ENCODE measurements around the gene NPFFR1.

GRCh38 chr10:70323138-70323696 lies 39.4 kb upstream of the NPFFR1 start:
- TF ChIP-seq CTCF (IDR thresholded peaks at IDR 0.05) (no peak), POLR2A (IDR thresholded peaks at IDR 0.05; ENCODE audit: low read depth) (no peak), EP300 (IDR thresholded peaks at IDR 0.05) (no peak)

Measured in esophagus muscularis mucosa (tissue), 4 donors.